ENCODE results near the gene TAF3. TPM values are rescaled to one million over a fixed set of nuclear protein-coding genes. Genes with fewer than 3 reads are reported as not detected.

Gene TAF3
- total RNA-seq, 1 donor from 2014 or later, result 8.5 TPM

DNA sequence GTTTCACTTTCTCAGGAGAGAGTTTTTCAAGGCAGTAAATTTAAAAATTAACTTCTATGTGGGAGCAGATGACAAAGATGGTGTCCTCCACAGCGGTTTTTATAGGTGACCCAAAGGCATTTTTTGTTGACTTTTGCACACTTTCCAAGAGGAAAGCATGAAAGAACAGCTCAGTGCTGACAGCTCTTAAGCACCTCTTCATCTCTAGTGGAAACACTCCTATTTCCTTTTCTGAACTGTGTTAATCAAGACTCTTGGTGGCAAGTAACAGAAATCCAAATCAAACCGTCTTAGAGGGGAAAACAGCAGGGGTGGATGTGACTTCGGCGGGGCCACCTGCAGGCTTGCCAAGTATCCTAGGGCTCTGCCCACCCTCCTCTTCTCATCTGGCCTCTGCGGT lies 164.4 kb downstream of the TAF3 start:
- Mint-ChIP-seq H3K27me3 (ENCODE audit: low read depth) (peaks cover 8% of the 10 kb centered on the region), H3K9me3 (no peaks in the 10 kb centered on the region), H3K27ac (no peak overlapping the region), H3K4me3 (no peak overlapping the region), H3K4me1 (peaks cover 20% of the 10 kb centered on the region), H3K36me3 (peaks cover 12% of the 10 kb centered on the region)
- no peak for DNase-seq (ENCODE audit: low spot score in 2 of 2, unreplicated experiment in 2 of 2)
- TF ChIP-seq, protein P1, sequence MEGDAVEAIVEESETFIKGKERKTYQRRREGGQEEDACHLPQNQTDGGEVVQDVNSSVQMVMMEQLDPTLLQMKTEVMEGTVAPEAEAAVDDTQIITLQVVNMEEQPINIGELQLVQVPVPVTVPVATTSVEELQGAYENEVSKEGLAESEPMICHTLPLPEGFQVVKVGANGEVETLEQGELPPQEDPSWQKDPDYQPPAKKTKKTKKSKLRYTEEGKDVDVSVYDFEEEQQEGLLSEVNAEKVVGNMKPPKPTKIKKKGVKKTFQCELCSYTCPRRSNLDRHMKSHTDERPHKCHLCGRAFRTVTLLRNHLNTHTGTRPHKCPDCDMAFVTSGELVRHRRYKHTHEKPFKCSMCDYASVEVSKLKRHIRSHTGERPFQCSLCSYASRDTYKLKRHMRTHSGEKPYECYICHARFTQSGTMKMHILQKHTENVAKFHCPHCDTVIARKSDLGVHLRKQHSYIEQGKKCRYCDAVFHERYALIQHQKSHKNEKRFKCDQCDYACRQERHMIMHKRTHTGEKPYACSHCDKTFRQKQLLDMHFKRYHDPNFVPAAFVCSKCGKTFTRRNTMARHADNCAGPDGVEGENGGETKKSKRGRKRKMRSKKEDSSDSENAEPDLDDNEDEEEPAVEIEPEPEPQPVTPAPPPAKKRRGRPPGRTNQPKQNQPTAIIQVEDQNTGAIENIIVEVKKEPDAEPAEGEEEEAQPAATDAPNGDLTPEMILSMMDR (IDR thresholded peaks at IDR 0.05; ENCODE audit: unreplicated experiment), result no peak

DNA sequence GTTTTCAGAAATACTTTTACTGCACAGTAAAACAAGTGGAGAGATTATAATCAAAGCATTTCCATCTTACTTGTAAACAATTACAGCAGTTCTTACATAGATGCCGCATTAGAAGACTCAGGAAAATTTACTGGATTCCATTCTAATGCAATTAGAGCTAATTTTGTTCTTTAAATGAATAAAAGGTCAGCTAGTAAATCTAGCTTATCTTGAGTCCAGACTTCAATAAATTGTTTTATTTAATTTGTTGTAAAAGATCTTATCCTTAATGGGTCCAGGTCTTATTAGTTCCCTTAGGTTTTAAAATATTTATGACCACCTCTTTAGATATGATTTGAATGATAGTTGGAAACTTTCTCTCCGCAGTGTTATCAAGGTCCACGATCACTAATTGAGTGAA lies 166.0 kb downstream of the TAF3 start:
- Mint-ChIP-seq H3K9me3 (no peaks in the 10 kb centered on the region), H3K4me3 (no peak overlapping the region), H3K4me1 (peaks cover 20% of the 10 kb centered on the region), H3K36me3 (peaks cover 1% of the 10 kb centered on the region), H3K27ac (no peak overlapping the region), H3K27me3 (ENCODE audit: low read depth) (peaks cover 8% of the 10 kb centered on the region)
- DNase-seq (ENCODE audit: low spot score in 2 of 2, unreplicated experiment in 2 of 2), result no peak
- TF ChIP-seq, protein P1 (IDR thresholded peaks at IDR 0.05; ENCODE audit: unreplicated experiment), result no peak

DNA sequence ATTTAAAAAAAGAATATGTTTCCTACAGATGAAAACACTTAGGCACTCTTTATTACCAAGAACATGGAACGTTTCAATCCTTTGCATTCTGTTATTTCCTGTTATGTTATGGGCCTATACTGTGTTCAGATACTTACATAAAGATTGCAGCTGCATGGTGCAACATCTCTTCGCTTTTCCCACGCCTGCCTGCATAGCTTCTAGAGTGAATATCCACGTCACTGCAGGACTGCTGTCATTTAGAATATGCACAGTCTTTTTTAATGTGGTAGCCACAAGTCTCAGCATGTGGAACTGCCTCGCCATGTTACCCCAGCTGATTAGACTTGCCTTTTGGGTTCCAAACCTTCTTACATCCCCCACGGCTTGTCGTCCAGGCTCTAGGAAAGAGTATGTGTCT lies 166.6 kb downstream of the TAF3 start:
- DNase-seq (ENCODE audit: low spot score in 2 of 2, unreplicated experiment in 2 of 2), result no peak
- peaks cover 19% of the 10 kb centered on the region for H3K4me1 Mint-ChIP-seq
- TF ChIP-seq, protein P1 (IDR thresholded peaks at IDR 0.05; ENCODE audit: unreplicated experiment), result no peak
- H3K9me3 Mint-ChIP-seq, result no peaks in the 10 kb centered on the region
- no peaks in the 10 kb centered on the region for H3K36me3 Mint-ChIP-seq
- no peak overlapping the region for H3K4me3 Mint-ChIP-seq
- no peak overlapping the region for H3K27ac Mint-ChIP-seq
- peaks cover 8% of the 10 kb centered on the region for H3K27me3 Mint-ChIP-seq (ENCODE audit: low read depth)

DNA sequence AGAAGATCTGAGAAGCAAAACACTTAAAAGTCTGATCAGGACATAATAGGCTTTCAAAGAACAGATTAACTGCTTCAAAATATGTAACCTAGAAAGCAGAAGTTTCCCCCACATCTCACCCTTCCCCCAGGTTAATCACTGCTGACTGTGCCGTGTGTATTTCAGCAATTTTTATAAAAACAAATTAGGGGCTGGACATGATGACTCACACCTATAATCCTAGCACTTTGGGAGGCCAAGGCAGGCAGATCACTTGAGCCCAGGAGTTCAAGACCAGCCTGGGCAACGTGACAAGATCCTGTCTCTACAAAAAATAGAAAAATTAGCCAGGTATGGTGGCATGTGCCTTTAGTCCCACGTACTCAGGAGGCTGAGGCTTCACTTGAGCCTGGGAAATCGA lies 168.5 kb downstream of the TAF3 start:
- no peak overlapping the region for H3K4me3 Mint-ChIP-seq
- peaks cover 8% of the 10 kb centered on the region for H3K27me3 Mint-ChIP-seq (ENCODE audit: low read depth)
- no peak for DNase-seq (ENCODE audit: low spot score in 2 of 2, unreplicated experiment in 2 of 2)

DNA sequence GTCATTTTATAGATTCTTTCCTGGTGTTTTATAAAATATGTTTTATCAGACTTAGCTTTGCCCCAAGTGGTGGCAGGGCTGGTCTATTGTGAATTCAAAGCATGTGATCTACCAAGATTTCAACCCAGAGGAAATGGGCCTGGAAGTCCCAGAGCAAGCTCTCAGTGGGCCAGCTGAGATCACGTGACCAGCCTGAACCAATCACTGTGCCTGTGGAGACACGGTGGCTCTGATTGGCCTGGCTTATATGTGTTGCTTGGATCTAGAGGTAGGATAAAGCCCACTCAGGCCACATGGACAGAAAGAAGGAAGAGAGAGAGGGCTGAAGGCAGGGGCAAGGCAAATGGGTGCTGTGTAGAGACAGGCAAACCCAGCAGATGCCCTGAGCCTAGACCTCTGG lies 170.7 kb downstream of the TAF3 start:
- no peak overlapping the region for H3K4me3 Mint-ChIP-seq
- TF ChIP-seq, protein P1 (IDR thresholded peaks at IDR 0.05; ENCODE audit: unreplicated experiment), result no peak
- no peak overlapping the region for H3K27ac Mint-ChIP-seq
- H3K36me3 Mint-ChIP-seq, result peaks cover under 1% of the 10 kb centered on the region
- H3K4me1 Mint-ChIP-seq, result peaks cover 15% of the 10 kb centered on the region
- H3K27me3 Mint-ChIP-seq (ENCODE audit: low read depth), result peaks cover 2% of the 10 kb centered on the region
- peaks cover 1% of the 10 kb centered on the region for H3K9me3 Mint-ChIP-seq
- DNase-seq (ENCODE audit: low spot score in 2 of 2, unreplicated experiment in 2 of 2), result no peak

More for the DNA sequence above, 168.5 kb downstream of the TAF3 start:
- peaks cover 17% of the 10 kb centered on the region for H3K4me1 Mint-ChIP-seq
- H3K36me3 Mint-ChIP-seq, result no peaks in the 10 kb centered on the region
- TF ChIP-seq, protein P1 (IDR thresholded peaks at IDR 0.05; ENCODE audit: unreplicated experiment), result no peak
- H3K9me3 Mint-ChIP-seq, result no peaks in the 10 kb centered on the region
- no peak overlapping the region for H3K27ac Mint-ChIP-seq

DNA sequence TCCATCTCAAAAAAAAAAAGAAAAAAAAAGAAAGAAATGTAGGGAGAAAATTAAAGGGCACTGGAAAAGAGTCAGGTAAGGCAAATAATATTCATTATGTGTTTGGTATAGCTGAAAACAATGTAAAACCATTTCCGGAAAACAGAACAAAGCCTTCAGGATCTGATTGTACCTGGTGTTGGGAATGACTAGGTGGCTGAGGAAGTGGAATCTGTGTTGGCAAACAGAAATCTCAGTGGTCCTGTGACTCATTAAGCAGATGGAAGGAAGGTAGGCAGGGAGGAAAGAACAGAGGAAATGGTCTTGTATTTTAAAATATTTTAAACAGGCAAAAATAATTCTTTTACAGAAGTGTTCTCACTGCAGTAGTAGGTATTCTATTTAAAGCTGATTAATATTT lies 180.5 kb downstream of the TAF3 start:
- Mint-ChIP-seq H3K27me3 (ENCODE audit: low read depth) (no peaks in the 10 kb centered on the region), H3K4me1 (no peaks in the 10 kb centered on the region), H3K36me3 (peaks cover 21% of the 10 kb centered on the region), H3K4me3 (no peak overlapping the region), H3K9me3 (peaks cover 26% of the 10 kb centered on the region), H3K27ac (no peak overlapping the region)
- no peak for DNase-seq (ENCODE audit: low spot score in 2 of 2, unreplicated experiment in 2 of 2)
- TF ChIP-seq, protein P1 (IDR thresholded peaks at IDR 0.05; ENCODE audit: unreplicated experiment), result no peak

Measured in mesothelial cell of epicardium (in vitro differentiated cells).